HepG2 (cell line): ENCODE data around the gene TM9SF4. TPM values are rescaled to one million over a fixed set of nuclear protein-coding genes. Genes with fewer than 3 reads are reported as not detected.

Source experiments
- ATAC-seq: fragments of 200-7000 bp; cut with Tn5 transposase; 3 replicates; pipeline ENCODE4 v1.9.1; 2020; ENCODE audit warnings: mild to moderate bottlenecking, moderate library complexity
- BruUV-seq: library from RNA; stranded (reverse); fragments of 400-500 nt; replicated peaks from 2 replicates; lab custom pipeline; 2021; lab: Mats Ljungman, UMichigan
- CTCF ChIA-PET: fragments of 300-600 bp; formaldehyde crosslinking; extraction: SDS; loops from one replicate; lab custom pipeline; 2021; ENCODE audit warnings: low total read pairs, inconsistent platforms, low intra/inter-chr PET ratio; lab: Yijun Ruan, JAX
- POLR2A ChIA-PET: fragments of 350-600 bp; sonication (Branson Sonifier 250); formaldehyde crosslinking; loops from one replicate; lab custom pipeline; 2020; ENCODE audit warnings: antibody characterized with exemption, inconsistent platforms; lab: Yijun Ruan, JAX
- DNase-seq: peaks from one replicate; pipeline ENCODE4 v3.0.0-alpha.2; 2015; ENCODE audit warnings: low spot score
- FAIRE-seq: peaks from 3 replicates; lab custom pipeline; 2011; peaks lifted over from hg19 to GRCh38; lab: Jason Lieb, UNC
- H2AFZ ChIP-seq: one replicate; pipeline ENCODE4 v1.6.1; 2011; ENCODE audit warnings: low read length, inconsistent platforms
- H3K27ac ChIP-seq: fragments of 300-600 bp; 3 replicates; pipeline ENCODE4 v1.8.0; 2011; ENCODE audit warnings: mixed run types, mild to moderate bottlenecking, mixed read lengths, low read length, inconsistent platforms; ENCODE audit not compliant: insufficient read depth; ENCODE audit errors: extremely low read length
- H3K27me3 ChIP-seq, 2 experiments: fragments of 200-600 bp in 1 of 2; 2 replicates in 1 of 2; 3 replicates in 1 of 2; pipeline versions ENCODE4 v1.6.0 to v1.8.0; 2011; ENCODE audit warnings: low read length in 2 of 2, mild to moderate bottlenecking in 2 of 2, moderate library complexity in 2 of 2, inconsistent platforms in 1 of 2; ENCODE audit not compliant: insufficient read depth in 2 of 2, control insufficient read depth in 1 of 2
- H3K36me3 ChIP-seq, 2 experiments: fragments of 200-600 bp in 1 of 2; replicated peaks in 1 of 2; 2 replicates in 1 of 2; 3 replicates in 1 of 2; pipeline versions ENCODE4 v1.5.1 to v1.8.0; 2011; ENCODE audit warnings: low read length in 2 of 2, inconsistent platforms in 1 of 2; ENCODE audit not compliant: insufficient read depth in 2 of 2, control insufficient read depth in 1 of 2
- H3K4me1 ChIP-seq: 2 replicates; pipeline ENCODE4 v1.5.1; 2012; ENCODE audit warnings: low read length, inconsistent platforms; ENCODE audit not compliant: insufficient read depth
- H3K4me2 ChIP-seq: 2 replicates; pipeline ENCODE4 v1.6.0; 2011; ENCODE audit warnings: low read depth, low read length, inconsistent platforms
- H3K4me3 ChIP-seq, 3 experiments: fragments of 200-600 bp in 1 of 3; sonication (generic), shearing (Covaris generic) in 1 of 3; replicated peaks in 1 of 3; 2 replicates each; pipeline ENCODE4 v1.5.1; 2011 to 2016; ENCODE audit warnings: low read length in 3 of 3, inconsistent platforms in 2 of 3, low read depth in 2 of 3, mild to moderate bottlenecking in 2 of 3, control low read depth in 1 of 3, mixed read lengths in 1 of 3; ENCODE audit not compliant: insufficient read depth in 1 of 3
- H3K79me2 ChIP-seq: one replicate; pipeline ENCODE4 v1.6.1; 2011; ENCODE audit warnings: low read length, inconsistent platforms; ENCODE audit not compliant: insufficient read depth
- H3K9ac ChIP-seq: 2 replicates; pipeline ENCODE4 v1.6.0; 2011; ENCODE audit warnings: mild to moderate bottlenecking, low read depth, low read length, inconsistent platforms; ENCODE audit not compliant: insufficient read depth
- H3K9me3 ChIP-seq: 2 replicates; pipeline ENCODE4 v1.5.1; 2012; ENCODE audit warnings: mild to moderate bottlenecking, low read length
- H4K20me1 ChIP-seq: 2 replicates; pipeline ENCODE4 v1.6.0; 2011; ENCODE audit warnings: inconsistent platforms, mild to moderate bottlenecking, low read length, moderate library complexity; ENCODE audit not compliant: insufficient read depth
- BHLHE40 ChIP-seq: IDR thresholded peaks from 2 replicates; pipeline ENCODE4 v1.6.1; 2011; ENCODE audit warnings: low read length, improper control_type of control experiment
- CSRNP1 ChIP-seq: sonication (generic); formaldehyde crosslinking; IDR thresholded peaks from 2 replicates; pipeline ENCODE4 v1.8.1; 2023; ENCODE audit warnings: mild to moderate bottlenecking, missing genetic modification reagents
- GLI4 ChIP-seq: sonication (generic); formaldehyde crosslinking; IDR thresholded peaks from 2 replicates; pipeline ENCODE4 v1.5.1; 2020; ENCODE audit warnings: missing genetic modification reagents, mild to moderate bottlenecking, moderate library complexity, borderline replicate concordance
- ZBTB49 ChIP-seq: sonication (generic); formaldehyde crosslinking; IDR thresholded peaks from 2 replicates; pipeline ENCODE4 v1.4.0; 2020; ENCODE audit warnings: missing genetic modification reagents, borderline replicate concordance
- ZHX1 ChIP-seq: sonication (generic); formaldehyde crosslinking; IDR thresholded peaks from 2 replicates; pipeline ENCODE4 v1.8.1; 2022; ENCODE audit warnings: low read depth, mild to moderate bottlenecking, missing genetic modification reagents
- WGBS: methylation state at CpG from one replicate; pipeline ENCODE4 v1.1.6; 2017; ENCODE audit warnings: low lambda C conversion rate; 5-methylcytosine and 5-hydroxymethylcytosine counted together
- in situ Hi-C: cut with HindIII; loops from 2 replicates; pipeline ENCODE4 v1.10.0; 2017; ENCODE audit warnings: low pct_unique_long_range_greater_than_20kb; ENCODE audit not compliant: extremely low pct_ligation_motif_present
- intact Hi-C: fragments of 100-400 bp; cut with micrococcal nuclease; formaldehyde crosslinking; loops from one replicate; pipeline ENCODE4 v1.10.0; 2022; ENCODE audit not compliant: unreplicated experiment
- polyA plus RNA-seq, 8 experiments: library from polyadenylated mRNA; depleted of rRNA in 3 of 8; stranded (reverse) in 7 of 8; unstranded in 1 of 8; fragments of >200 nt; fragmentation: Illumina TruSeq in 4 of 8; extraction: Trizol in 4 of 8; gene quantifications; 2 replicates each; pipeline versions ENCODE4 v1.2.1 to v1.2.3, GENCODE V29; 2011 to 2016; ENCODE audit warnings: low read depth in 4 of 8, missing spikeins in 1 of 8, mixed read lengths in 1 of 8; ENCODE audit not compliant: insufficient read depth in 1 of 8
- total RNA-seq, 5 experiments: library from RNA; depleted of rRNA; stranded (reverse); fragments of >200 nt; fragmentation: Illumina TruSeq; extraction: Trizol; gene quantifications; 2 replicates each; pipeline ENCODE4 v1.2.3, GENCODE V29; 2016; ENCODE audit warnings: low read depth in 1 of 5

Gene TM9SF4
- total and polyA plus RNA-seq, 2 of the 13 experiments (the other 11 are each of a cell fraction or from before 2014, with no cell fraction given) = 53.5 to 171 TPM

GRCh38 chr20:32075534-32075933, 34.0 kb upstream of the TM9SF4 start (continued):
- TF ChIP-seq ZBTB49 (CRISPR knock-in tag) = no peak

GRCh38 chr20:32077190-32077589, 32.3 kb upstream of the TM9SF4 start:
- ATAC-seq (no peak), DNase-seq (no peak), FAIRE-seq (no peak)
- Histone ChIP-seq H3K9ac (no peak overlapping the region), H4K20me1 (no peaks in the 10 kb centered on the region), H3K4me2 (no peak overlapping the region), H3K9me3 (no peaks in the 10 kb centered on the region), H3K4me3 (no peak overlapping the region), H2AFZ (no peak overlapping the region), H3K4me1 (peaks cover 19% of the 10 kb centered on the region), H3K36me3 (no peaks in the 10 kb centered on the region), H3K79me2 (no peaks in the 10 kb centered on the region), H3K27me3 (peaks cover 4 to 45% of the 10 kb centered on the region in 2 experiments; a peak in 4 of 5 replicates), H3K27ac (no peak overlapping the region)
- no peak for TF ChIP-seq ZHX1 (CRISPR knock-in tag)
- TF ChIP-seq CSRNP1 (CRISPR knock-in tag) = no peak
- no peak for TF ChIP-seq GLI4 (CRISPR knock-in tag)
- no peak for TF ChIP-seq BHLHE40
- BruUV-seq = no TSS peak
- in situ Hi-C loops = no loop called here
- intact Hi-C loops = no loop called here
- WGBS = 56% methylated on average over 4 of the region's 4 CpGs
- POLR2A ChIA-PET = no interaction called here
- CTCF ChIA-PET = no interaction called here
